ENCODE measurements around the gene CAMTA1. TPM values are rescaled to one million over a fixed set of nuclear protein-coding genes. Genes with fewer than 3 reads are reported as not detected.

Gene CAMTA1
- polyA plus RNA-seq, 1 of the 3 experiments (the other 2 are of a cell fraction), result 63.1 TPM

- TF ChIP-seq PBX3 (IDR thresholded peaks at IDR 0.05) (no peak), FOXJ3 (CRISPR knock-in tag; IDR thresholded peaks at IDR 0.05) (peak; percentile 92), GABPA (IDR thresholded peaks at IDR 0.05; ENCODE audit: low read depth) (no peak), TAF1 (IDR thresholded peaks at IDR 0.05; ENCODE audit: borderline replicate concordance, low read depth, low read length) (no peak), REST (IDR thresholded peaks at IDR 0.05; ENCODE audit: low read depth, low read length) (no peak), CHD2 (IDR thresholded peaks at IDR 0.05; ENCODE audit: low read length, partially characterized antibody) (peak; percentile 63), USF1 (IDR thresholded peaks at IDR 0.05; ENCODE audit: borderline replicate concordance, low read depth) (no peak), POLR2AphosphoS5 (IDR thresholded peaks at IDR 0.05; ENCODE audit: low read depth, low read length) (no peak), NFIC (IDR thresholded peaks at IDR 0.05; ENCODE audit: borderline replicate concordance) (no peak), MAX (IDR thresholded peaks at IDR 0.05; ENCODE audit: low read depth) (no peak), TEAD4 (IDR thresholded peaks at IDR 0.05; ENCODE audit: borderline replicate concordance, insufficient read depth) (no peak)
Measured at GRCh38 chr1:7089497-7089896, 304.2 kb downstream of the CAMTA1 start (continued).

GRCh38 chr1:7093297-7093696, 308.0 kb downstream of the CAMTA1 start:
- Histone ChIP-seq H3F3A (replicated peaks; ENCODE audit: insufficient read depth) (no peaks in the 10 kb centered on the region), H3K9me2 (no peaks in the 10 kb centered on the region), H3K4me3 (ENCODE audit: low read depth in 2 of 2, low read length in 1 of 2) (no peak overlapping the region), H3K4me2 (no peak overlapping the region), H3K4me1 (ENCODE audit: control insufficient read depth in 1 of 2, insufficient read depth in 2 of 2, low read depth in 1 of 2, low read length in 1 of 2) (peaks cover 0 to 15% of the 10 kb centered on the region in 2 experiments; a peak in 1 of 4 replicates), H4K20me1 (ENCODE audit: insufficient read depth) (no peaks in the 10 kb centered on the region), H3K36me3 (replicated peaks in 1 of 2; ENCODE audit: control insufficient read depth in 1 of 2, insufficient read depth in 2 of 2, low read length in 1 of 2) (no peaks in the 10 kb centered on the region), H3K27me3 (ENCODE audit: insufficient read depth) (no peaks in the 10 kb centered on the region; the same call in 1 of the 2 replicates), H3K27ac (ENCODE audit: low read depth in 2 of 2, low read length in 1 of 2) (no peak overlapping the region), H3K79me2 (ENCODE audit: insufficient read depth) (no peaks in the 10 kb centered on the region), H3K9me3 (no peaks in the 10 kb centered on the region), H3K9ac (no peak overlapping the region), H2AFZ (ENCODE audit: low read depth) (no peak overlapping the region)
- POLR2A ChIA-PET, result no interaction called here
- DNase-seq, result no peak
- CTCF ChIA-PET, result interaction anchor here (4.1 kb wide), 1 partner anchor 23 kb away, joined by 20 read pairs; no protein-coding TSS in a partner anchor
- 66% methylated on average over 10 of the region's 10 CpGs for WGBS (ENCODE audit: low lambda C conversion rate)
- TF ChIP-seq RAD21 (IDR thresholded peaks at IDR 0.05; ENCODE audit: low read length) (no peak), SMC3 (IDR thresholded peaks at IDR 0.05; ENCODE audit: low read depth, low read length) (no peak), FOXM1 (IDR thresholded peaks at IDR 0.05; ENCODE audit: low read depth) (no peak), GABPA (IDR thresholded peaks at IDR 0.05; ENCODE audit: low read depth) (no peak), CTCF (IDR thresholded peaks at IDR 0.05) (no peak), GATA2 (CRISPR knock-in tag; IDR thresholded peaks at IDR 0.05) (no peak), MEF2A (IDR thresholded peaks at IDR 0.05; ENCODE audit: borderline replicate concordance, low read depth) (no peak), REST (IDR thresholded peaks at IDR 0.05; ENCODE audit: low read depth, low read length) (no peak), EZH2phosphoT487 (IDR thresholded peaks at IDR 0.05; ENCODE audit: borderline replicate concordance, low read depth) (no peak), TCF12 (IDR thresholded peaks at IDR 0.05) (no peak), RXRA (IDR thresholded peaks at IDR 0.05; ENCODE audit: borderline replicate concordance, low read depth) (no peak), YY1 (IDR thresholded peaks at IDR 0.05; ENCODE audit: low read depth) (no peak), NFIC (IDR thresholded peaks at IDR 0.05; ENCODE audit: borderline replicate concordance) (no peak)
